Measurements from ENCODE around the gene CTNNA3.

Gene CTNNA3

DNA sequence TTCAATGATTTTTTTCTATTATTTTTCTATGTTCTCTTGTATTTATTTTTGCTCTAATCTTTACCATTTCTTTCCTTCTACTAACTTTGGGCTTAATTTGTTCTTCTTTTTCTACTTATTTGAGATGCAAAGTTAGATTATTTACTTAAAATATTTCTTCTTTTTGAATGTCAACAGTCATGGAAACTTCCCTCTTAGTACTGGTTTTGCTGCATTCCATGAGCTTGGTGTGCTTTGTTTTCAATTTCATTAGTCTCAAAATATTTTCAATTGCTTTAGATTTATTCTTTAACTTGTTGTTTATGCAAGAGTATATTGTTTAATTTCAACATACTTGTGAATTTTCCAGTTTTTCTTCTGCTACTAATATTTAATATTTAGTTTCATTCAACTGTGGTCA, 539.8 kb downstream of the CTNNA3 start:
- no peak for DNase-seq (ENCODE audit: low read depth)
- TF ChIP-seq, protein P1, sequence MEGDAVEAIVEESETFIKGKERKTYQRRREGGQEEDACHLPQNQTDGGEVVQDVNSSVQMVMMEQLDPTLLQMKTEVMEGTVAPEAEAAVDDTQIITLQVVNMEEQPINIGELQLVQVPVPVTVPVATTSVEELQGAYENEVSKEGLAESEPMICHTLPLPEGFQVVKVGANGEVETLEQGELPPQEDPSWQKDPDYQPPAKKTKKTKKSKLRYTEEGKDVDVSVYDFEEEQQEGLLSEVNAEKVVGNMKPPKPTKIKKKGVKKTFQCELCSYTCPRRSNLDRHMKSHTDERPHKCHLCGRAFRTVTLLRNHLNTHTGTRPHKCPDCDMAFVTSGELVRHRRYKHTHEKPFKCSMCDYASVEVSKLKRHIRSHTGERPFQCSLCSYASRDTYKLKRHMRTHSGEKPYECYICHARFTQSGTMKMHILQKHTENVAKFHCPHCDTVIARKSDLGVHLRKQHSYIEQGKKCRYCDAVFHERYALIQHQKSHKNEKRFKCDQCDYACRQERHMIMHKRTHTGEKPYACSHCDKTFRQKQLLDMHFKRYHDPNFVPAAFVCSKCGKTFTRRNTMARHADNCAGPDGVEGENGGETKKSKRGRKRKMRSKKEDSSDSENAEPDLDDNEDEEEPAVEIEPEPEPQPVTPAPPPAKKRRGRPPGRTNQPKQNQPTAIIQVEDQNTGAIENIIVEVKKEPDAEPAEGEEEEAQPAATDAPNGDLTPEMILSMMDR (IDR thresholded peaks at IDR 0.05; ENCODE audit: control insufficient read depth, insufficient read depth, low read depth, low read length, missing control alignments) = no peak
- H3K4me3 ChIP-seq (ENCODE audit: control insufficient read depth, low read depth, low read length) = no peak overlapping the region

DNA sequence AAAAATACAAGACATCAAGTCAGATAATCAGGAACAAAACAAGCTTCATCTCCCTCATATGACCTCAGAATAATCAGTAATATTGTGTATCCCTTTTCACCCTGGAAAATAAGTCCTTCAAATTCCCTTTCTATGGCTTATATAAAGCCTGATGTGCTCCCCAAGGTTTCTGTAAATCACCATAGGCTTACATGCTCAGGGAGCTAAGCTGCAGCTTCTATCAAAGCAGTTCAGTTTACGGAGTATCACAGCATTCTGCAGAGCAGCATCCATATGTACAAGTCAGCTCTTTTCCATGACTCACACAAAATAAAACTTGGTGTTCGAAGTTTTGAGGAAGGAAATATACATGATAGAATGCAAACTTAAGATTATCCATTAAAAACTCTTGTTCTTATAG, 544.5 kb downstream of the CTNNA3 start:
- TF ChIP-seq, protein P1 (IDR thresholded peaks at IDR 0.05; ENCODE audit: control insufficient read depth, insufficient read depth, low read depth, low read length, missing control alignments) = no peak

DNA sequence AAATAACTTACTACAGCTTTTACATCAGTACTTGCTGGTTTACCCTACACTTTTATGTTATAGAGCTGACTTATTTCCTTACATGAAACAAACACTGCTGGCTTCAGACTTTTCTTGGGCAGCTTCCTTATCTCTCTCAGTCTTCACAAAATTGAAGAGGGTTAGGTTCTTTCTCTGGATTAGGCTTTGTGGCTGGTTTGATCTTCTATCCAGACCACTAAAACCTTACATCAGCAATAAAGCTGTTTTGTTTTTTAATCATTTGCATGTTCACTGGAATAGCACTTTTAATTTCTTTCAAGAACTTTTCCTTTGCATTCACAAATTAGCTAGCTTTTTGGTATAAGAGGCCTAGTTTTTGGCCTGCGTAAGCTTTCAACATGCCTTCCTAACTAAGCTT, 551.5 kb downstream of the CTNNA3 start:
- no peak overlapping the region for H3K4me3 ChIP-seq (ENCODE audit: control insufficient read depth, low read depth, low read length)
- no peak for DNase-seq (ENCODE audit: low read depth)
- TF ChIP-seq, protein P1 (IDR thresholded peaks at IDR 0.05; ENCODE audit: control insufficient read depth, insufficient read depth, low read depth, low read length, missing control alignments) = no peak

More for the DNA sequence above, 544.5 kb downstream of the CTNNA3 start:
- H3K4me3 ChIP-seq (ENCODE audit: control insufficient read depth, low read depth, low read length) = no peak overlapping the region
- DNase-seq (ENCODE audit: low read depth) = no peak

DNA sequence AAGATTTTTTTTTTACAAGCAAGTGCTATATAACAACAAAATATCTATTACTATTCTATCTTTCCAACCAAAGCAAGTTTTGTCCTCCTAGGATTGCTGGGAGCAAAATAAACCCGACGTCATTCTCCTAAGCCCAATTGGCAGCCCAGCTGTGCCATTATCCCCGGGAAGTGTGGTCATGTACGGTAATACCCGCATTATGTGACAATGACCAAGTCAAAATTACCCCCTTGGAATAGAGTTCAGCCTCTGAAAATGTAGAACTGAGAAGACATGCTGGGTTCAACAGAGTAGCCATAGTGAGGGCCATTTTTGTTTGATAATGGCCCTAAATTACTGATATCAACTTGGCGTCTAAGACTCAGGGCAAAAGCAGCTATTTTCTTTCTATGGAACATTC, 554.7 kb downstream of the CTNNA3 start:
- no peak overlapping the region for H3K4me3 ChIP-seq (ENCODE audit: control insufficient read depth, low read depth, low read length)
- DNase-seq (ENCODE audit: low read depth) = no peak
- TF ChIP-seq, protein P1 (IDR thresholded peaks at IDR 0.05; ENCODE audit: control insufficient read depth, insufficient read depth, low read depth, low read length, missing control alignments) = no peak

DNA sequence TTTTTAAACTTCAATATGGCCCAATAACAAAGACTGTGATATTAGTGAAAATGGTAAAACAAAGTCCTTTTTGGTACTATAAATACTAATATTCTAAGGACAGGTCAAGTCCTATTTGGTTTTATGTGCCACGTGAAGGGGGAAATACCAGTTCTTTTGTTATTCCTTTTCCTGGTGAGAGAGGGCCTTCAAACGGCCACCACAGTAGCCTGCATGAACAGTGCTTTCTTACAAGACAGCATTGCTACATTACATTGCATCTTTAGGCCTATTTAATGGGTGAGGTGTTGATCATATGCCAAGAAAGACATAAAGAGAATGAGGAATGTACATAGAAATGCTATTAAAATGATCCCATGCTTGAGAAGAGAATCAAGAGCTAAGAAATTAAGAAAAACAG, 555.4 kb downstream of the CTNNA3 start:
- TF ChIP-seq, protein P1 (IDR thresholded peaks at IDR 0.05; ENCODE audit: control insufficient read depth, insufficient read depth, low read depth, low read length, missing control alignments) = no peak
- no peak for DNase-seq (ENCODE audit: low read depth)
- H3K4me3 ChIP-seq (ENCODE audit: control insufficient read depth, low read depth, low read length) = no peak overlapping the region

DNA sequence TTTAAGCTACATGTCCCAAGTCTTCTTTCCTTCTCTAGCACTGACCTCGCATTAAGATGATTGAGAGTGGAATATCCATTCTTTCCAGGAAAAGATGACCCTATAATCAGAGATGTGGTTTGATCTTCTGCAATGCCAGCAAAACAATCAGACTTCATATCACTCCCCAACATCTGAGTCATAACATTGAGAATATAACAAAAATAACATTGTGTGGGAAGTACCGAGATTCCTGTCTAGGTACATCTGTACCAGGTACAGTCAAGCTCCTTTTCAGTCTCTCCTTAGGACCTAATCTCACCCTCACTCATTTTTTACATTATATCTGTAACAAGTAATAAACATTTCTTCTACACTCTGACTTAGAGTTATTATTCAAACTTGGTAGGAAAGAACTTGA, 568.6 kb downstream of the CTNNA3 start:
- no peak overlapping the region for H3K4me3 ChIP-seq (ENCODE audit: control insufficient read depth, low read depth, low read length)
- DNase-seq (ENCODE audit: low read depth) = no peak
- TF ChIP-seq, protein P1 (IDR thresholded peaks at IDR 0.05; ENCODE audit: control insufficient read depth, insufficient read depth, low read depth, low read length, missing control alignments) = no peak

DNA sequence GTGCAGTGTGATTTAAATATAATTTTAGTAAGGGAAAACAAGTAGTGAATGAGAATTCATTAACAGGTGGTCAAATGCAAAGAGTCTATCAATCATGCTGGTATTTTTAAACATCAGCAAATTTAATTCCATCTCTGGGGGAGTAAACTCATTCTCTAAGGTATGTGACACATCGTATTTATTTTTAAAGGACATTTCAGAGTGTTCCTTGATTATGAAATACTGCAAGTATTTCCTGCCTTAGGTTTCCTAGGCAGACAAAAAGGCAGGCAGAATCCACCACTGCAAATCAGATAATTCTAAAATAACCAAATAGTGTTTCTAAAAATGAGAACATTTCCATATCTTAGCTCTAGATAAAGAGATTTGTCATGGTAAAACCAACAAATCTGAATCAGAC, 576.3 kb downstream of the CTNNA3 start:
- no peak for DNase-seq (ENCODE audit: low read depth)
- TF ChIP-seq, protein P1 (IDR thresholded peaks at IDR 0.05; ENCODE audit: control insufficient read depth, insufficient read depth, low read depth, low read length, missing control alignments) = no peak

More for the DNA sequence above, 576.3 kb downstream of the CTNNA3 start:
- no peak overlapping the region for H3K4me3 ChIP-seq (ENCODE audit: control insufficient read depth, low read depth, low read length)
